Fibroblast of pulmonary artery (primary cell): ENCODE results near the gene CD300LG.

Experiments
- DNase-seq: peaks from one replicate; pipeline ENCODE4 v3.0.0-alpha.2; 2010; ENCODE audit warnings: low read depth
- H3K4me3 ChIP-seq: replicated peaks from 2 replicates; pipeline ENCODE4 v1.5.1; 2011; ENCODE audit warnings: low read depth, mild to moderate bottlenecking, control low read depth, low read length, moderate library complexity
- TF ChIP-seq, protein P1 (sequence below): IDR thresholded peaks from 2 replicates; pipeline ENCODE4 v1.5.1; 2011; ENCODE audit warnings: mild to moderate bottlenecking, control low read depth, low read length, inconsistent platforms; ENCODE audit errors: missing control alignments

Gene CD300LG

GRCh38 chr17:43873091-43873490 is 26.1 kb downstream of the CD300LG start:
- TF ChIP-seq, protein P1, sequence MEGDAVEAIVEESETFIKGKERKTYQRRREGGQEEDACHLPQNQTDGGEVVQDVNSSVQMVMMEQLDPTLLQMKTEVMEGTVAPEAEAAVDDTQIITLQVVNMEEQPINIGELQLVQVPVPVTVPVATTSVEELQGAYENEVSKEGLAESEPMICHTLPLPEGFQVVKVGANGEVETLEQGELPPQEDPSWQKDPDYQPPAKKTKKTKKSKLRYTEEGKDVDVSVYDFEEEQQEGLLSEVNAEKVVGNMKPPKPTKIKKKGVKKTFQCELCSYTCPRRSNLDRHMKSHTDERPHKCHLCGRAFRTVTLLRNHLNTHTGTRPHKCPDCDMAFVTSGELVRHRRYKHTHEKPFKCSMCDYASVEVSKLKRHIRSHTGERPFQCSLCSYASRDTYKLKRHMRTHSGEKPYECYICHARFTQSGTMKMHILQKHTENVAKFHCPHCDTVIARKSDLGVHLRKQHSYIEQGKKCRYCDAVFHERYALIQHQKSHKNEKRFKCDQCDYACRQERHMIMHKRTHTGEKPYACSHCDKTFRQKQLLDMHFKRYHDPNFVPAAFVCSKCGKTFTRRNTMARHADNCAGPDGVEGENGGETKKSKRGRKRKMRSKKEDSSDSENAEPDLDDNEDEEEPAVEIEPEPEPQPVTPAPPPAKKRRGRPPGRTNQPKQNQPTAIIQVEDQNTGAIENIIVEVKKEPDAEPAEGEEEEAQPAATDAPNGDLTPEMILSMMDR, result no peak
- no peak for DNase-seq
- no peak overlapping the region for H3K4me3 ChIP-seq

DNA sequence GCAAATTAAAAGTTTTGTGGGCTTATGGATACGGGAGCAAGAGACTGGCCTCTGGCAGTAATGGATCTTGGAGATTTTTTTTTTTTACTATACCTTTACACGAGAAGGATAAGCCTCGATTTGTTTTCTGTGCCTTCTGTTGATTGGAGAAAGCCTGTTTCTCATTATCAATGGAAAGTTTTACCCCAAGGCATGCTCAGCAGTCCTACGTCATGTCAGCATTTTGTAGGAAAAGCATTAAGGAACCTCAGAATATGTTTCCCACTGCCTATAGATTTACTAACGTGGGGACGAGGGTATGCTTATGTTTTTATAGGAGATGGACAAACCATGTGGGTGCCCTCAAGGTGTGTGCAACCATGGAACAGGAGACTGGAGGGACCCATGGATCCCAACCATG is 26.8 kb downstream of the CD300LG start:
- DNase-seq, result no peak
- TF ChIP-seq, protein P1, result no peak
- H3K4me3 ChIP-seq, result no peak overlapping the region

- TF ChIP-seq, protein P1, result no peak
- no peak overlapping the region for H3K4me3 ChIP-seq
- DNase-seq, result no peak
These were observed 27.3 kb downstream of the CD300LG start for GRCh38 chr17:43874293-43874692.

GRCh38 chr17:43875476-43876147 is 28.6 kb downstream of the CD300LG start:
- no peak for DNase-seq
- TF ChIP-seq, protein P1, result no peak
- no peak overlapping the region for H3K4me3 ChIP-seq

DNA sequence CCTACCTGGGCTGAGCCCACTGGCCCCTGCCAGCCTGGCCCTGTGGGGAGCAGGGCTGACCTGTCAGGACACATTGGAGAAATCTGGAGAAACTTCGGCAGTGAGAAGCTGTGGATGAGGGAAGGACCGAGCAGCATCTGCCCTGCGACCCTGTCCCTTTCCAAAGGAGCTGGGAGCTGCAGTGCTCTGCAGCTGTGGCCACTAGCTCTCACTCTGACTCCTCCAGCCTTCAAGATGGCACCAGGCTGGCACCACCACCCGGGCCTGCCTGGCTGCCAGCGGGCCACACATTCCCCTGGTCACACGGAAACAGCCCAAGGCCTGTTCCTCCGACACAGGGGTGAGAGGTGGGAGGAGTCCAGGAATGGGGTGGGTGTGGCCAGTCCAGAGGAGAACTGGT is 30.1 kb downstream of the CD300LG start:
- no peak for DNase-seq
- H3K4me3 ChIP-seq, result no peak overlapping the region
- TF ChIP-seq, protein P1, result no peak

- no peak for DNase-seq
- H3K4me3 ChIP-seq, result no peak overlapping the region
- TF ChIP-seq, protein P1, result no peak
These were observed 30.6 kb downstream of the CD300LG start for GRCh38 chr17:43877451-43878155.
